ENCODE results near the gene RASA4. TPM values are rescaled to one million over a fixed set of nuclear protein-coding genes. Genes with fewer than 3 reads are reported as not detected.
A peak's percentile ranks its signal among the peaks of the same experiment; 100 is the strongest.
"Not testable (repeated sequence)": the region's sequence is repeated elsewhere in the genome, so short reads cannot be mapped to it uniquely, and the experiment has no call there.

The RASA4 gene
- total RNA-seq, 2 donors from 2014 or later = 10.9 to 44.0 TPM

- H3K27me3 ChIP-seq (ENCODE audit: control insufficient read depth, insufficient read depth, low read length, poor library complexity, severe bottlenecking); H3K27ac ChIP-seq (ENCODE audit: low read depth, low read length); DNase-seq; H3K9me3 Mint-ChIP-seq; H3K9ac ChIP-seq (ENCODE audit: extremely low read depth, low read length, poor library complexity, severe bottlenecking); H3K4me1 Mint-ChIP-seq; H3K4me3 ChIP-seq (ENCODE audit: low read length); H3K36me3 ChIP-seq (ENCODE audit: control insufficient read depth, insufficient read depth, low read length); H3K36me3 Mint-ChIP-seq (ENCODE audit: low read depth); H3K4me3 Mint-ChIP-seq; H3K27me3 Mint-ChIP-seq (ENCODE audit: insufficient read depth); H3K9me3 ChIP-seq (ENCODE audit: control insufficient read depth, low read length); H3K4me1 ChIP-seq (ENCODE audit: control insufficient read depth, insufficient read depth, low read length); H3K27ac Mint-ChIP-seq: not testable (repeated sequence)
- no CpG with 5 or more reads among the region's 6 CpGs for WGBS, 2 experiments (ENCODE audit: insufficient coverage in 1 of 2, insufficient read length in 1 of 2)
These were observed 41.9 kb downstream of the RASA4 start for GRCh38 chr7:102574607-102575006.

GRCh38 chr7:102572261-102573239 lies 44.0 kb downstream of the RASA4 start, which contains the start of gene POLR2J3:
TSS of gene POLR2J3 (minus strand) at chr7:102572583. CDS start at chr7:102572521, 62 bp downstream.
- peak within 1 kb of the TSS; percentile 60 for H3K9ac ChIP-seq (ENCODE audit: extremely low read depth, low read length, poor library complexity, severe bottlenecking)
- H3K36me3 ChIP-seq (ENCODE audit: control insufficient read depth, insufficient read depth, low read length); H3K27me3 Mint-ChIP-seq (ENCODE audit: insufficient read depth); H3K9me3 ChIP-seq (ENCODE audit: control insufficient read depth, low read length); H3K27ac ChIP-seq (ENCODE audit: low read depth, low read length); H3K4me1 Mint-ChIP-seq; H3K36me3 Mint-ChIP-seq (ENCODE audit: low read depth); H3K4me1 ChIP-seq (ENCODE audit: control insufficient read depth, insufficient read depth, low read length); H3K9me3 Mint-ChIP-seq; H3K27me3 ChIP-seq (ENCODE audit: control insufficient read depth, insufficient read depth, low read length, poor library complexity, severe bottlenecking); H3K27ac Mint-ChIP-seq: not testable (repeated sequence)
- H3K4me3 ChIP-seq (ENCODE audit: low read length) = peak within 1 kb of the TSS; percentile 81
- DNase-seq = peak; percentile 94
- WGBS, 2 experiments (ENCODE audit: insufficient coverage in 1 of 2, insufficient read length in 1 of 2) = 0% methylated on average over 11 to 36 of the region's 64 CpGs
- peak within 1 kb of the TSS; percentile 51 for H3K4me3 Mint-ChIP-seq
- TF ChIP-seq CTCF (conservative IDR thresholded peaks at IDR 0.05) = peak; percentile 63

GRCh38 chr7:102568620-102569019 lies 47.9 kb downstream of the RASA4 start:
- H3K4me3 Mint-ChIP-seq = not testable (repeated sequence)

GRCh38 chr7:102550808-102551422 lies 65.6 kb downstream of the RASA4 start, which contains the start of gene SPDYE2:
TSS of gene SPDYE2 (plus strand) at chr7:102551226. CDS start at chr7:102553256, 2,030 bp downstream.
- H3K9ac ChIP-seq (ENCODE audit: extremely low read depth, low read length, poor library complexity, severe bottlenecking); H3K9me3 ChIP-seq (ENCODE audit: control insufficient read depth, low read length); H3K27me3 Mint-ChIP-seq (ENCODE audit: insufficient read depth); H3K27ac Mint-ChIP-seq; H3K4me3 Mint-ChIP-seq; H3K4me1 ChIP-seq (ENCODE audit: control insufficient read depth, insufficient read depth, low read length); H3K27ac ChIP-seq (ENCODE audit: low read depth, low read length); H3K36me3 Mint-ChIP-seq (ENCODE audit: low read depth); H3K4me3 ChIP-seq (ENCODE audit: low read length); DNase-seq; H3K36me3 ChIP-seq (ENCODE audit: control insufficient read depth, insufficient read depth, low read length); H3K27me3 ChIP-seq (ENCODE audit: control insufficient read depth, insufficient read depth, low read length, poor library complexity, severe bottlenecking); H3K9me3 Mint-ChIP-seq; H3K4me1 Mint-ChIP-seq: not testable (repeated sequence)
- WGBS, 2 experiments (ENCODE audit: insufficient coverage in 1 of 2, insufficient read length in 1 of 2) = no CpG with 5 or more reads among the region's 6 CpGs

More at GRCh38 chr7:102568620-102569019, 47.9 kb downstream of the RASA4 start:
- H3K4me1 Mint-ChIP-seq; H3K27me3 Mint-ChIP-seq (ENCODE audit: insufficient read depth); H3K27me3 ChIP-seq (ENCODE audit: control insufficient read depth, insufficient read depth, low read length, poor library complexity, severe bottlenecking); H3K27ac Mint-ChIP-seq; H3K4me3 ChIP-seq (ENCODE audit: low read length); H3K9me3 Mint-ChIP-seq; H3K27ac ChIP-seq (ENCODE audit: low read depth, low read length); H3K36me3 Mint-ChIP-seq (ENCODE audit: low read depth); H3K36me3 ChIP-seq (ENCODE audit: control insufficient read depth, insufficient read depth, low read length); H3K9me3 ChIP-seq (ENCODE audit: control insufficient read depth, low read length); DNase-seq; H3K9ac ChIP-seq (ENCODE audit: extremely low read depth, low read length, poor library complexity, severe bottlenecking); H3K4me1 ChIP-seq (ENCODE audit: control insufficient read depth, insufficient read depth, low read length): not testable (repeated sequence)
- 95% methylated on average over 2 of the region's 11 CpGs; no CpG with 5 or more reads in 1 of the 2 experiments for WGBS, 2 experiments (ENCODE audit: insufficient coverage in 1 of 2, insufficient read length in 1 of 2)

- not testable (repeated sequence) for H3K4me1 Mint-ChIP-seq; H3K9me3 ChIP-seq (ENCODE audit: control insufficient read depth, low read length); H3K36me3 ChIP-seq (ENCODE audit: control insufficient read depth, insufficient read depth, low read length); H3K9ac ChIP-seq (ENCODE audit: extremely low read depth, low read length, poor library complexity, severe bottlenecking); H3K27ac Mint-ChIP-seq; H3K36me3 Mint-ChIP-seq (ENCODE audit: low read depth); H3K27ac ChIP-seq (ENCODE audit: low read depth, low read length); H3K9me3 Mint-ChIP-seq; H3K27me3 Mint-ChIP-seq (ENCODE audit: insufficient read depth); DNase-seq; H3K27me3 ChIP-seq (ENCODE audit: control insufficient read depth, insufficient read depth, low read length, poor library complexity, severe bottlenecking); H3K4me1 ChIP-seq (ENCODE audit: control insufficient read depth, insufficient read depth, low read length); H3K4me3 ChIP-seq (ENCODE audit: low read length); H3K4me3 Mint-ChIP-seq
- no CpG with 5 or more reads among the region's 6 CpGs for WGBS, 2 experiments (ENCODE audit: insufficient coverage in 1 of 2, insufficient read length in 1 of 2)
These were observed 70.2 kb downstream of the RASA4 start for GRCh38 chr7:102546353-102546752.

GRCh38 chr7:102545288-102545687 lies 71.3 kb downstream of the RASA4 start:
- not testable (repeated sequence) for H3K9me3 Mint-ChIP-seq; H3K4me3 Mint-ChIP-seq; H3K36me3 Mint-ChIP-seq (ENCODE audit: low read depth)

More at GRCh38 chr7:102545288-102545687, 71.3 kb downstream of the RASA4 start:
- H3K9ac ChIP-seq (ENCODE audit: extremely low read depth, low read length, poor library complexity, severe bottlenecking); H3K9me3 ChIP-seq (ENCODE audit: control insufficient read depth, low read length); DNase-seq; H3K27ac ChIP-seq (ENCODE audit: low read depth, low read length); H3K4me3 ChIP-seq (ENCODE audit: low read length); H3K27me3 ChIP-seq (ENCODE audit: control insufficient read depth, insufficient read depth, low read length, poor library complexity, severe bottlenecking); H3K27me3 Mint-ChIP-seq (ENCODE audit: insufficient read depth); H3K4me1 ChIP-seq (ENCODE audit: control insufficient read depth, insufficient read depth, low read length); H3K36me3 ChIP-seq (ENCODE audit: control insufficient read depth, insufficient read depth, low read length); H3K4me1 Mint-ChIP-seq; H3K27ac Mint-ChIP-seq: not testable (repeated sequence)
- WGBS, 2 experiments (ENCODE audit: insufficient coverage in 1 of 2, insufficient read length in 1 of 2) = 99% methylated on average over 6 of the region's 12 CpGs; no CpG with 5 or more reads in 1 of the 2 experiments

Data from endodermal cell (in vitro differentiated cells).